ENCODE results near the gene INTS11.

INTS11 gene

DNA sequence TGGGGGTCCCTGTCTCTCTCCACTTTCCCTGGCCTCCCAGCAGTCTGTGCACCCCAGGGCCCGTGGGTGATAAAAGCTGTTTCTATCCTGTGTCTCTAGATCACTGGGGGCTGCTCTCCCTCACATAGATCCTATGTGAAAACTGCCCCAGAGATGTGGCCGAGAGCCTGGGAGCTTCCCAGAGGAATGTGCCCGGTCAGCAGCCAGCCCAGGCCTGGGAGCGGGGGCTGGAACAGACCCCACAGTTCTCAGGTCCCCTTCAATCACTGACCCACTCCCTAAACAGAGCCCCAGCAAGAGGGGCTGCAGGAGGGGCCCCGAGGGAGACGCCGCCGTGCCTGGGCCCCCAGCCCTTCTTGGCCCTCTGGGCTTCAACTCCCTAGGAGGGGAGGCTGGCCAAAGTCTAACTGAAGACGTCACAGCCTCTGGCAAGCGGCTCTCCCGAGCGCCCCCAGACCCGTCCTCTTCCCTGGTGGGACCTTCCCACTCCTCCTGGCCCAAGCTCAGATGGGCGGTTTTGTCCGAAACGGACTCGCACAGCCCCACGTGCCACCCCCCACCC lies 33.5 kb upstream of the INTS11 start:
- no peak for DNase-seq (ENCODE audit: low read depth in 3 of 3)

DNA sequence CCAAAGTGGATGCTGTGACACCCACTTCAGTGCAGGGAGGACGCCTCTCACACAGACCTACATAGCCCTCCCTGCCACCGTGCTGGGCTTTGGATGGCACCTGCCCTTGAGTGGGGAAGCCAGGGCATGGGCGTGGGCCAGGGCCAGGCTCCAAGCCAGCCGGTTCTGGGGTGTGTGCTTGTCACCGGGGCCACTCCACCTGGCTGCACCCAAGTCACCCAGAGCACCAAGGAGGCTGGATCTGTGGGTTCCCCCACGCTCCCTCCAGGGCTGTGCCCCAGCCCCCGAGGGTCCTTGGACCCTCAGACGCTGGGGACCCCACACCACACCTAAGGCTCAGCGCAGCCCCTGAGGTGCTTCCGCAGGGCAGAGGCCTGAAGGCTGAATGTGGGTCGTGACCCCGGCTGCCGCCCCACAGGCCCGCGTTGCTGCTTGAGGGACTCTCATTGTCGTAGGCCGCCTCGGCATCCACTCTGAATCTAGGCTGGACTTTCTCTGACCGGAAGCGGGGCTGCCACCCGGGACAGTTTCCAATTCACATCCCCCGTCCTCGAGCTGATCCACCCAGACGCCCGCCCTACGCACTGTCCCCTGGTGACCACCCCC lies 32.4 kb upstream of the INTS11 start:
- DNase-seq (ENCODE audit: low read depth in 3 of 3) = no peak

DNA sequence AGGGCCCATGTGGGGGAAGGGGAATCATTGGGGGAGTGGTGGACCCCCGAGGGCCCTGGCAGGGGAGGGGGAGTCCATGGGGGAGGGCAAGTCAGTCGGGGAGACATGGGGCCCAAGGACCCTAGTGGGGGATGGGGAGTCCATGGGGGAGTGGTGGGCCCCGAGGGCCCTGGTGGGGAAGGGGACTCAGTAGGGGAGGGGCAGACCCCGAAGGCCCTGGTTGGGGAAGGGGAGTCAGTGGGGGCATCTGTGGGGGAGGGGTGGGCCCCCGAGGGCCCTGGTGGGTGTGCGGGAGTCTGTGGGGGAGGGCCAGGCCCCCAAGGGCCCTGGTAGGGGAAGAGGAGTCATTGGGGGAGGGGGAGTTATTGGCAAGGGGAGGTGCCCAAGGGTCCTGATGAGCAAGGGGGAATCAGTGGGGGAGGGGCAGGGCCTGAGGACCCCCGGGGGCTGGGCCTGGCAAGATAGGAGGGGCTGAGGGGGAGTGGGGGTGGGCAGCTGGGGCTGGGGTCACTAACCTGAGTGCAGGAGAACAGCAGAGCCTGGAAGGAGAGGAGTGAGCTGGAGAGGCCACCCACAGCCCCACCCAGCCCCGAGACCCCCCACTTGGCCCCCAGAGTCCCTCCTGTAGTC lies 31.8 kb upstream of the INTS11 start:
- DNase-seq (ENCODE audit: low read depth in 3 of 3) = no peak

DNA sequence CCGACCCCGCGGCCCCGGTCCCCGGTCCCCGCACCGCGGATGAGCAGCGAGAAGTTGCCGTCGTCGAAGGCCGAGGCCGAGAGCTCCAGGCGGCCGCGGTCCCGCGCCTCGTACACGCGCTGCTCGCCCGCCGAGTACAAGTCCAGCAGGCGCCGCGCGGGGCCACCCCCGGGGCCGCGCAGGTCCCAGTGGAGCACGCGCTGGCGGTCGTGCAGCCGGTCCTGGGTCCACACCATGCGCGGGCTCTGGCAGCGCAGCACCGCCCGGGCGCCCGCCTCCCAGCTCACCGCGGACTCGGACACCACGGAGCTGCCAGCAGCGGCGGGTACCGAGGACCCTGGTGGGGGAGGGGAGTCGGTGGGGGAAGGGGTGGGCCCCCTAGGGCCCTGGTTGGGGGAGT lies 31.0 kb upstream of the INTS11 start:
- DNase-seq (ENCODE audit: low read depth in 3 of 3) = no peak

DNA sequence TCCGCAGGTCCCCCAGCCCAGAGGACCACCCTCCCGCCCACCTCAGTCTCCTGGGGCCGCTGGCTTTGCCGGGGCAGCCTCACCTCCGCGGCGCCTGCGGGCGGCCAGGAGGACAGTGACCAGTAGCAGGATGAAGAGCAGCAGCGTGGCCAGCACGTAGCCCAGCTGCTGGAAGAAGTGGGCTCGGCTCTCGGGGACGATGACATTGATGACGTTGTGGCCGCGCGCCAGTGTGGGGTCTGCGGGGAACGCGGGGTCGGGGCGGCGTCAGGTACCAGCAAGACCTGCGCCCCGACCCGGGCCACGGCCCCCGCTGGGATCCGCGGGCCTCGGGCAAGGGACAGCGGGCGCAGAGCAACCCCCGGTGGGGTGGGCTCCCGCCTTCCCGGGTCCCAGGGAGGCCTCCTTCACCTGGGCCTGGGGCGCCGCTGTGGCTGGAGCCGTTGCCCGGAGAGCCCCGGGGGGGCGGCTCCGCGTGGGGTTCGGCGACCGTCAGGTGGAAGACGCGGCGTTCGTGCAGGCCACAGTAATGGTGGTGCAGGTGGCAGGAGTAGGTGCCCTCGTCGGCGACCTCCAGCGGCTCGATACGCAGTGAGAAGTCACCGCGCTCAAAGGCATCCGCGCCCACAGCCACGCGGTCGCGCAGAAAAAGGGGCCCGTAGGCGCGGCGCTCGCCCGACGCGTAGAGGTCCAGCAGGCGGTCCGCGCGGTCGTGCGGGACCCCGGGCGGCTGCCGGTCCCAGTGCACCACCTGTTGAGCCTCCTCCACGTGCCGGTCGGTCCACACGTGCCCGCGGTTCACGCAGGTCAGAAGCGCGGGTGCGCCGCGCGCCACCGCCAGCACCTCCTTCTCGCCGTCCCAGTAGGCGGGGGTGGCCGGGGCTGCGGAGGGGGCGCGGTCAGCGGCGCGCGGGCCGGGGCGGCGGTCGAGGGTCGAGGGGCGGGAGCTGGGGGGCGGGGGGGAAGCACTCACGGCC lies 30.1 kb upstream of the INTS11 start:
- no peak for DNase-seq (ENCODE audit: low read depth in 3 of 3)

DNA sequence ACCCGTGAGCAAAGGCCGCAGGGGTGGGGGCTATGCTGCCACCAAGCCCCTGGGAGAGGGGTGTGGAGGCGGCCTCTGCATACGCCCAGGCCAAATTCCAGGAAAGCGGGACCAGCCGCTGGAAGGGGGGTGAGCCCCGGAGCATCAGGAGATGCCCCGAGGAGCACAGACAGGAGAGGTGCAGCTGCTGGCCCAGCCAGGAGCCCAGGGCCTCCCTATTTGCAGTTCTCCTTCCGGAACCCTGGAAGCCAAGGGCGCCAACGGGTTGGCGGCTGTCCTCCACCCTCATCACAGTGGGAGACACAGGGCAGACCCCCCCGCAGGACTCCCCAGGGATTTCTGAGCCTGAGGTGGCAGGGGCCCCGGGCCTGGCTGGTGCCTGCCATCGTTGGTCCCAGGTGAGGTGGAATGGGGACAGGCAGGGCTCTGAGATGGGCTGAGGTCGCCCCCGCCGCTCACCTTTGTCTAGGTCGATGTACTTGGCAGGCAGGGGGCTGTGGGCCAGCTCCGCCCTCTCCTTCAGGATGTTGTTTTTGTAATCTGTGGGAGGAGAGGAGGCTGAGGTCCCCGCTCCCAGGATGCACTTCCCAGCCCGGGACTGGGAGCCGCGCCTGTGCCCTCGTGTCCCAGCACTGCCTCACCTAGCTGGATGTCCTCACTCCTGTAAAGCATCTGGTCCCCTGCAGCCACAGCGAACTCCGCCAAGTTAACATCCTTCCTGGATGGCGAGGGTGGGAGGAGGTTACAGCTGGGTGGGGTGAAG lies 29.1 kb upstream of the INTS11 start:
- DNase-seq (ENCODE audit: low read depth in 3 of 3) = no peak

DNA sequence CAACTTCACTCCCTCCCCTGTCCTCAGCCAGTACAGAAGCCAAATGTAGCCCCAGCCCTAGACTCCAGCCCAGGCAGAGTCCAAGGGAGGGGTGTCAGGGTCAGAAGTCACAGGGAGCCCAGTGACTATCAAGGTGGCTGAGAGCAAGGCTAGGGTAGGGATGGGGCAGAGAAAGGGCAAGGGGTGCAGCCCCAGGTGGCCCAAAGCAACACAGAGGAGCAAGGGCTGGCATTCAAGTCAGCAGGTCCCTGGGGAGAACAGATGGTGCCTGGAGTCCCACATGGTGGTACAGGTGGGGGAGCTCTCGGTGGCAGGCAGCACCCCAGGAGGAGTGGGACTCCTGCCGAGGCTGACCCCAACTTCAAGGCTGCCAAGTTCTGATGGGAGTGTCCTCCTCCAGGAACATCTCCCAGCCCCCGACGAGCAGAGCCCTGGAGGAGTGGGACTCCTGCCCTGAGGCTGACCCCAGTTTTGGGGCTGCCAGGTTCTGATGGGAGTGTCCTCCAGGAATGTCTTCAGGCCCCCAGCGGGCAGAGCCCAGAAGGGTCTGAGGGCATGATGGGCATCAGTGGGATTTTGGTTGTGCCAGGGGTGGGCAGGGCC lies 28.4 kb upstream of the INTS11 start:
- DNase-seq (ENCODE audit: low read depth in 3 of 3) = no peak

- no peak for DNase-seq (ENCODE audit: low read depth in 3 of 3)
Observed at GRCh38 chr1:1351511-1352427, 27.3 kb upstream of the INTS11 start.

DNA sequence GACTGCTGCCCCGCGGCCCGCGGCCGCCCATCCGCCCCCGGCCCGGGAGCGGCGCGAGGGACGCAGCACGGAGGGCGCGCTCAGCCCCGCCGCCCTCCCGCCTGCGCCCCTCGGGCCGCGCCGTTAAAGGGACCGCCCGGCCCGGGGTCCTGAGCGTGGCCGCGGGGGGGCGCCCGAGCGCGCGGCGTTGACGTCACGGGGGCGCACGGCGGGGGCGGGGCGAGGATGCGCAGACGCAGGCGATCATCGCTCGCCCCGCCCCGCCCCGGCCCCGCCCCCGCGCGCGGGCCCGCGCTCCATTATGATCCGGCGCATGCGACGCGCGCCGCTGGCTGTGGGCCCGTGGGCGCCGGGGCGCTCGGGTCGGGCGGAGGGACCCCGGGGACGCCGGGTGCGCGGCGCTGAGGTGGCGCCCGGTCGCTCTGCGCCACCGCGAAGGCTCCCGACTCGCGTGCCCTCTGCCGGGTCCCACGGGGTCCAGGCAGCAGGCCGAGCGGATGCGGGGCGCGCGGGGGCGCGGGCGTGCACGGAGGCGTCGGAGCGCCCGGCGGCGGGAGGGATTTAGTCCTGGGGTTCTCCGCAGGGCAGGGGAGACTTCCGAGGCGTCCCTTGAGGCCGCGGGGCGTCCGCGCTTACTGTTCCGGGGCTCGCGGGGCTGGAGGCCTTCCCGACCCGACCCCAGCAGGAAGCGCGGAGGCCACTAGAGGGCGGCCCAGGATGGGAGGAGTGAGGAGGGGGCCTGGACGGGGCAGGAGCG lies 25.0 kb upstream of the INTS11 start, which contains the start of gene DVL1:
Gene DVL1, minus strand, starts transcription at position 163 of the 757 bp plus-strand sequence. CDS start 353 bp downstream, outside the sequence.
- peak; percentile 58 to 63 (median 60) for DNase-seq (ENCODE audit: low read depth in 3 of 3)

- DNase-seq (ENCODE audit: low read depth in 3 of 3) = no peak
Observed at GRCh38 chr1:1348420-1349255, 24.2 kb upstream of the INTS11 start.

- DNase-seq (ENCODE audit: low read depth in 3 of 3) = no peak
Observed at GRCh38 chr1:1347663-1348419, 23.4 kb upstream of the INTS11 start.

GRCh38 chr1:1347026-1347595 lies 22.7 kb upstream of the INTS11 start:
- no peak for DNase-seq (ENCODE audit: low read depth in 3 of 3)

DNA sequence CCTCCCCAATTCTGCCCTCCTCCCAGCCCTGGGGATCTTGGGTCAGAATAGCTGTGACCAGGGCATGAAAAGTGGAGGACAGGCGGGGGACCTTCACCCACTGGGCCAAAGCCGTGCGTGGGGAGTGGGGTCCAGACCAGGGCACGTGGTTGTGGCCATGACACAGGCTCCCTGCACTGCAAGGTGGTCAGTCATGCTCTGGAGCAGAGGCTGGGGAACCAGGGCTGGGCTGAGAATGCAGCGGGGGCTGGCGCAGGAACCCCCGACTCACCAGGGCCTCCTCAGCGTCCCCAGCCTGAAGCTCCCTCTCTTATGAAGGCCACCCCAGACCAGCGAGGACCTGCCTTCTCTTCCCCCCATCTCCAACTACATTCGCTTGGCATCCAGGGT lies 22.0 kb upstream of the INTS11 start:
- no peak for DNase-seq (ENCODE audit: low read depth in 3 of 3)

DNA sequence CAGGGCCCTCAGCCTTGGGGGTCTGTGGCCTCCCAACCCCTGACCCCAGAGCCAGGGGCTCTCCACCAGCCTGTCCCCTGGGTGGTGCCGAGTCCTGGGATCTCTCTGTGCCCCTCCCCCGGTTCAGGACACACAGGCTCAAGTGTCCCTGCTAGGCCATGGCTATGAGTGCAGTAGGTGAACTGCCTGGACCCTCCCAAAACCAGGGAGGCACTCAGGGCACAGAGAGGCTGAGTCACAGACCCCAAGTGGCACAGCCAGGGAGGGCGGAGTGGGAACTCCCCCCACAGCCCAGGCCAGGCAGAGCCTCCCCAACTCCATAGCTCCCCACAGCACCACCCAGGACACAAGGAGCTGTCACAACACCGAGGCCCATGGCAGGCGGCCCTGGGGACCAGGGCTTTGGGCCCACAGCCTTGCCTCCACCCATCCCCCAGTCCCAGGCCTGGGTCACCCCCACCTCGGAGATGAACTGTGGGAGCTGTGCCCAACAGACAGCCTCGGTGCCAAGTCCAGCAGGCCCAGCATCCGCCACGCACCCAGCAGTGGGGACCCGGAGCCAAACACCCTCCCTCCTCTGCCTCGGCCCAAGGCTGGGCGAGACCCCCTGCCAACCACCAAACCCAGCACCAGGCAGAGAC lies 21.5 kb upstream of the INTS11 start:
- DNase-seq (ENCODE audit: low read depth in 3 of 3) = no peak

DNA sequence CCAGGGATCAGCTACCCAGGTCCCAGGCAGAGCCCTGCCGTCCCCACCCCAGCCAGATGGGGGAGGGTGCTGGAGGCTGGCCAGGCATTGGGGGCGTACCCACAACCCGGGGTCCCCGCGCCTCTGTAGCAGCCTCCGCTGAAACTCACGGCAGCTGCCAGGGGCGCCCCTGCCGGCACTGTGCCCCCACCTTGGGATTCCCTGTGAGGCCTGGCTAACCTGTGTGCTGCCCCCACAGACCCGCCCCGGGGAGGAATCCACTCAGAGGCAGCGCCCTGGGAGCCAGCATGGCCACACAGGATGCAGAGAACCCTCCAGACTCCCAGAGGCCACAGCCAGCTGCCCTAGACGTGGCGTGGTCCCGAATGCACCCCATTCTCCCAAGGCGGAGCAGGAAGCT lies 20.9 kb upstream of the INTS11 start:
- DNase-seq (ENCODE audit: low read depth in 3 of 3) = no peak

GRCh38 chr1:1344655-1345361 lies 20.3 kb upstream of the INTS11 start:
- peak in 1 of 3 experiments; percentile 35 for DNase-seq (ENCODE audit: low read depth in 3 of 3)
